NCI-H1105 (cell line): ENCODE measurements around the gene BTBD6.

Experiments
- DNase-seq: peaks from one replicate; lab custom pipeline; 2025; lab: John Stamatoyannopoulos, UW

Gene BTBD6

DNA sequence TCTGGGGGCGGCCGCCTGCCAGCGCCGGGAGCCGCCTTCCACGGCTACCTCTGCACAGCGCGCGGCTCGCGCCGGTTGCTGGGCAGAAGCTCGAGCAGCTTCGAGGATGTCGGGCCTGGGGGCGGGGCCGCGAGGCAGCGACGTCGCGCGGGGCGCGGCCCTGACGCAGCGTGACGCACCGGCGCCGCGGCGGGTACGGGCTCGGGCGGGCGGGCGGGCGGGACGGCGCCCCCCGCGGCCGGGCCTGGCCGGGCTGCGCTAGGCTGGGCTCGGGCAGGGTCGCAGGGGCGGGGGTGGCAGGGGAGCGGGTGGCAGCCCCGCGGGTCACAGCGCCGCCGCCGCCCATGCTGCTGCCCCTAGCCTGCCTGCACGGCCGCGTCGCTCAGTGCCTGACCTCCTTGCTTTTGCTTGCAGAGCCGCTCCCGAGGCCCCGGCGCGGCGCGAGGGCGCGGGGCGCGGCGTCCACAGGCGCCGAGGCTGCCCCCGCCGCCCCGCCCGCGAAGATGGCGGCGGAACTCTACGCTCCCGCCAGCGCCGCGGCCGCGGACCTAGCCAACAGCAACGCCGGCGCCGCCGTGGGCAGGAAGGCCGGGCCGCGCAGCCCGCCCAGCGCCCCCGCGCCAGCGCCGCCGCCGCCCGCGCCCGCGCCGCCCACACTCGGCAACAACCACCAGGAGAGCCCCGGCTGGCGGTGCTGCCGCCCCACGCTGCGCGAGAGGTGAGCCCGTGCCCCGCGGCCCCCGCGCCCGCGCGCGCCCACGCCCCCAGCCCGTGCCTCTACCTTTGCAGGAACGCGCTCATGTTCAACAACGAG is at the start of gene BTBD6:
TSS of gene BTBD6 (plus strand) at position 166 of the 814 bp plus-strand sequence. CDS start at position 345, 179 bp downstream.
- DNase-seq = peak; percentile 84

DNA sequence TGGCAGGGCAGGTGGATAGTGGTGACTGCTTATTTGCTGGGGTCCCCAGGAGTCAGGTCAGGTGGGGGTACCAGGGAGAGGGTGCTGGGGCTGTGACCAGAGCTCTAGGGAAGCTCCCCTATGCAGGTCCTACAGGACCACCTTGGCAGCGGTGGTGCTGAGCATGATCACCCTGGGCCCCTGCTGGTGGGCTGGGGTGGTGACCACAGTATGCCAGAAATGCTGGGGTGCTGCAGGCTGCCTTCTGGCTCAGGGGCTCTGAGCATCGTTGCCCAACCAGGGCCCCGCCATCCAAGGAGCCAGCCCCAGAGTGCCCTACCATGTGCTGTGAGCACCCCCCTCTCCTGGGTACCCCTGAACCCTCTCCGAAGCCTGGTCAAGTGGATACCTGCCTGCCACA is 49.7 kb upstream of the BTBD6 start:
- DNase-seq = no peak

DNA sequence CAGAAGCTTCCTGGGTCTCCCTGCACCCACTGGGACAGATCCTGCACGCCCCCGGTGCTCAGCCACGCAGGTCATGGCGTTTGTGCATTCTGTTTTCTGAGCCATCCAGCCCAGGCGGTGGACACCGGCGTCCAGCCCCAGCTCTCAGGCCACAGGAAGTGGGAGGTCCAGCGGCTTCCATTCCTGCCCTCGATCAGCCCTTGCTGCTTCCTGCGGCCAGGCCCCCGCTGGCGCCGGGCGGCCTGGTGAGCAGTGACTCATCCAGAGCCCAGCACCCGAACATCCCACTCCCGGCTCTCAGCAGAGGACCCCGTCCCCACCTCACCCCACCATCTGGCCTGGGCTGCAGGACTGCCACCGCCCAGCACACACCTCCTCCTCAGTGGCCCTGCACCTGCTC is 49.2 kb upstream of the BTBD6 start:
- DNase-seq = no peak

DNA sequence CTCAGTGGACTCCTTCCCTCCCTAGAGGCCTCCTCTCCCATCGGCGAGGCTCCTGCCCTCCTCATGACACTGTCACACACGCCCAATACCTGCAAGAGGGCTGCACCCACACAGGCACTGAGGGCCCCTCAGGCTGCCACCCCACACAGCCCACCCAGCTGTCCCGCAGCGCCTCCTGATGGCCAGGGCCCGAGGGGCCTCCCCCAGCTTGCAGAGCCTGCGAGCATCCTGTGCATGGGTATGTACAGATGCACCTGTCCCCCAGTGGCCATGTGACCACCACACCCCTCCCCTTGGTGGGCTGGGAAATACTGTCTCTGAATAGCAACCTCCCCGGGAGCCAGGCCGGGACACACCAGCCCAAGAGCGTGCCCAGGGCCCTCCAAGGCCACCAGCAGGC is 48.3 kb upstream of the BTBD6 start:
- no peak for DNase-seq

DNA sequence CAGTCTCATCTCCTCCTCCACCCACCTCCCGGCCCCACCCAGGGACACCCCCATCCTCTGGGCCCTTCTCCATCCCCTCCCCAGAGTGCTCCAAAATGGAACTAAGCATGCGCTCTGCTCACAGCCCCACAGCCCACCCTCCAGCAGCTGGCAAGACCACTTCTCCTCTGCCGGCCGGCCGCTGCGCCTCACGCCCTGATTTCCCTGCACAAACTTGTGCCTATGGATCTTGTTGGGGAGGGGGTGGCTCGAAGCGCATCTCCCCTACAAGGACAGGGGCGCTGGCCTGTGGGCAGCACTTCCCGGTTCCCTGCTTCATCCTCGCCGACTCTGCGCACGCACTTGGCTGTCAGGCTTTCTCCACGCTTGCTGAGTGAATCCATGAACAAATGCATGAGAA is 47.7 kb upstream of the BTBD6 start:
- DNase-seq = no peak

DNA sequence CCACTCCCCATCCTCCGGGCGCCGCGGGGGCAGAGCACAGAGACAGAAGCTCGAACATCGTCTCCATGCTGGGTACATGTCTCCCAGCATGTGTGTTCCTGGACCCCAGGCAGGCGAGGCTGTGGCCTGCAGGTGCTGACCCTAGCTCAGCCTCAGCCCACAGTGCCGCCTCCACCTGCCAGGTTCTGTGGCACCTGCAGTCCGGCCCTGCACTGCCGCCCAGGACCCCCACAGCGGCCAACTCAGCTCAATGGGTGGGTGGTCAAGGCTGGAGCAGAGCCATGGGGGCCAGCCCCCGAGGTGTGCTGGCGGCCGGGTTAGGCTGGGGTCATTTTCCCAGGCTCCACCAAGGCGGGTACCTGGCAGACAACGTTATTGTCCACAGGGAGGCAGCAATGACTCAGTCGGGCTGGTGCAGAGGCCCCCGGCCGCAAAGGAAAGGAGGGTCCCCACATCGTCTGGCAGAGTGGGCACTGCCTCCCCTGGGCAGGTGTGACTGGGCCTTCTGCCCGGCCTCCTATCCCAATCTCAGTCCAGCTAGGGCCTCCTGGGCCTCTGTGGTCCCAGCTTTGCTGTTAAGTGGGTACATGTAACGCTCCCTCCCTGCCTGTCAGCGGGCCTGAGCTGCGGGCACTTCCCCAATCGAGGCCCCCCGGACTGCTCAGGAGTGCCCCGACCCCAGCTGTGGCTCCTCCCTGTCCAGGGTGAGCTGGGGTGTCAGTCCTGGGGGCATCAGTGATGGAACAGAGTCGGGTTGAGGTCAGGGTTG is 47.0 kb upstream of the BTBD6 start:
- DNase-seq = no peak

DNA sequence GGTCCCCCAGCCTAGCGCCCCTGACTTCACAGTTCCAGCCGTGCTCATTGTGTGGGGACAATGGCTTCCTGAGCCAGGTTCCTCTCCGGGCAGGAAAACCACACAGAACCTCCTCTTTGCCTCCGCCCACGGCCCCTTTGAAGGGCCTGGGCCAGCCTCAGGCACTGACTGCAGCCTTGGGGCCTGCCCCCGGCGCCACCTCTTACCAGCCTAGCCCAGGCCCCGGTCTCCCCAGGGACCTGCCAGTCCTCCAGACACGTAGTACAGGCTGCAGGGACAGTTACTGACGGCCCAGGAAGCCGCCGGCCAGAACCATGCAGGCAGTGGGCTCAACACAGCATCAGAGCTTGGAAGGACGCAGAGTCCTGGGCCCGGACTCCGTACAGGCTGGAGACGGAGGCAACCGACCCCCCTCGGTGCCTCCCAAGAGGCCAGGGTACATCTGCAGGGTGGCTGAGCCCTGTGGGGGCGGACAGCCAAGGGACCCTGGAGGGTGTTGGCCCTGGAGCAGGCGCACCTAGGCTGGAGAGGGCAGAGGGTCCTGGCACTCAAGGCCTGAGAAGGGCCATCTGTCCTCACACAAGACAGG is 46.3 kb upstream of the BTBD6 start:
- DNase-seq = no peak

DNA sequence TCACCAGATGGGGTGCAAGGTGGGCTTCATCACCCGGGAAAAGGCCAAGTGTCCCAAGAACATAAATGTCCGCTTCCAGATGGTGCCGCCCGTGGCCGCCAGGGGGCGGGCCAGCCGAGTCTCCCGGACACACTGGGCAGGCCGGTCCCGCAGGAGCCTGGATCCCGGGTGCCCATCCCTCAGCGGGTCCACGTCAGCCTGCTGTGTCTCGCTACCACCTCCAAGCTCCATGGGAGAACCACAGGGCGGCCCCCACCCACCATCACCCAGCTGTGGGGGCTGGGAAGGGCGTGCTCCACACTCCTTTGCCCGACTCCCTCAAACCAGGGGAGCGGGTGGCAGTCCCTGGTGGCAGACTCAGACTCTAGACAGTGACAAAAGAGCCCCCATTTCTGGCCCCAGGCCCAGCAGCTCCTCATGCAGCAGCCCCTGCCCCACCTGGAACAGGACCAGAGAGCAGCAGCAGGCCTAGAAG is 45.2 kb upstream of the BTBD6 start:
- peak; percentile 47 for DNase-seq

DNA sequence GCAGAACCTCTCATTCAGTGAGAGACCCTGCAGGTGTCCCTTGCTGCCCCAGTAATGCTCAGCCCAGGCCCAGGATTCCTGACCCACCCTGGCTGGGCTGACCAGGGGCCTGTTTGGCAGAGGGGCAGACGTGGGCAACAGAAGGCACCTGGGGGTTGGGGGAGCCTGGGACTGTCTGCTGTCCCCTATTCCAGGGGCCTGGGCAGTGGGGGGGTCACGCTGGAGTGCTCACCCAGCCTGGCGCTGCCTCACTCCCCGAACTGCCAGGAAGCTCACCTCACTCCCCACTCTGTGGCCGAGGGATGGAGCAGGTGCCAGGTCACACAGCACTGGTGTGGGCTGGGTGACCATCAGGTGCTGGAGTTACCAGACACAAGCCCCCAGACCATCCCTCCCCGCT is 44.6 kb upstream of the BTBD6 start:
- no peak for DNase-seq

DNA sequence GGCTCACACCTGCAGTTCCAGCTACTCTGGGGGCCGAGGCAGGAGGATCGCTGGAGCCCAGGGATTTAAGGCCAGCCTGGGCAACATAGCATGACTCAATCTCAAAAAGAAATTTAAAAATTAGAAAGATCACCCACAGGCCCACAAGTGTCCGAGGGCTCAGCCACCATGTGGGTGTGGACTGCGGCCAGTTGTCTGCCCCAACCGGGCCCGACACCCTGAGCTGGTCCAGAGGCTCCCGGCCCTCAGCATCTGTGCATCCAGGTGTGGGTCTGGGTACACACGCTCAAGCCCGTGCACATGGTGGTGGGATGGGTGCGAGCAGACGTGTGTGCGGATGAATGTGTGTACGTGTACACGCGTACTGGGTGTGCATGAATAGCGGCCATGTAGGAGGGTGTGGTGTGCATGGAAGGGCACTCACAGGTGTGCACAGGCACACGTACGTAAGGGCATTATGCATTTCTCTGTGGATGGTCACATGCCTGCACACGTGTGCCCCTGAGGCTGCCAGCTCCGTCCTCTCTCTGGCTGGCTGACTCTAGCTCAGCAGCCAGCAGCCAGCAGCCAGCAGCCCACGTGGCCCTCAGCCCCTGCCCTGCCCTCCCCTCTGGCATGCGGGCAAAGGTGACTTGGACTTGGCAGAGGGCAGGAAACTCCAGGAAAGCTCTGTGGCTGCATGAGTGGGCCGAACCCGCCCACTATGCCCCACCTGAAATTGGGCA is 44.0 kb upstream of the BTBD6 start:
- DNase-seq = no peak

DNA sequence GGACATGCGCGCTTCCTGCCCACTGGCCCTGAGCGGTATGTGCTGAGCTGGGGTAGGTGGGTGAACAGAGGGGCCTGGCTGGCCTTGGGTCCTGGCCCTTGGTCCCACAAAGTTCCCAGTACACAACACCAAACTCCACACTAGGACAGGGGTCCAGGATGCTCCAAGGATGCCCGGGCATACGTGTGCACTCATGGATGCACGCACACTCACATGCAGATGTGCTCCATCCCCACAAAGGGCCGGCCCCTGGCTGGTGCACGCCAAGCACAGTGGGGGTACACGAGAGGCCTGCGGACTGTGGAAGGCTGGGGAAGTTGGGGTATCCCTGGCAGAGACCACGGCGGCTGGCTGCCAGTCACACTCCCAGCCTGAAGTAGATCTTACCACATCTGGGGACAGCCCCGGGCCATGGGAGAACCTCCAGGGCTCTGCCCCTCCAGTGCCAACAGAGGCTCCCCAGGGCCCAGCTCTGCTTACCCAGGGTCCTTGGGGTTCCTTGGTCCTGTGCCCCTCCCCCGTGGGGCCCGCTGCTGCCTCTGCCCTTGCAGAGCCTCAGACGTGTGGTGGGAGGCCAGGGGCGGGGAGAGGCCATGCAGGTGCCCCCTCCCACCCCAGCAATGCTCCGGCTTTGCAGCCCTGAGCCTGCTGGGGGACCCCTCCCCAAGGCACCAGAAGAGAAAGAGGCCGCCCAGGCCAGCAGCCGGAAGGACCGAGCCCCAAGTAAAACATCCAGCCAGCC is 43.2 kb upstream of the BTBD6 start:
- no peak for DNase-seq

DNA sequence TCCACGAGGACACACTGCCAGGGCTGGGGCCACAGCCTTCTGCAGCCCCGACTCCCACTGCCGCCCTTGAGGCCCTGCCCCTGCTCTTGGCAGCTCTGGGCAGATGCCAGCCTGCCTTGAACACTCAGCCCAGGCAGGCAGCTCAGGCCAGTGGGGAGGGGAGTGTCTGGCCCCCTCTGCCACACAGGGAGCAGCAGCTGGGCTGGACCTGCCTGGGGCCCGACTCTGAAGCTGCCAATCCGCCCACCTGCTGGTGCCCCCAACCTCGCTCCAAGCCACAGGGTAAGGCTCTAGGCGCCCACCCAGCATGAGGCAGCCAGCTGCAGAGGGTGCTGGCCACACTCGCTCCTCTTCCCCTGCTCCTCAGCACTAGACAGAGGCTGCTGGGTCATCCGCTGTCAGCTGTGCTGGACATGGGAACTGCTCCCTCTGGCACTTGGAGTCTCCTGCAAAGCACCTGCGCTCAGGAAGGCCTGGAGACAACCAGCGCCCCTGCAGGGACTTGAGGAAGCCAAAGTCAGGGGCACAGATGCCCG is 42.6 kb upstream of the BTBD6 start:
- no peak for DNase-seq

DNA sequence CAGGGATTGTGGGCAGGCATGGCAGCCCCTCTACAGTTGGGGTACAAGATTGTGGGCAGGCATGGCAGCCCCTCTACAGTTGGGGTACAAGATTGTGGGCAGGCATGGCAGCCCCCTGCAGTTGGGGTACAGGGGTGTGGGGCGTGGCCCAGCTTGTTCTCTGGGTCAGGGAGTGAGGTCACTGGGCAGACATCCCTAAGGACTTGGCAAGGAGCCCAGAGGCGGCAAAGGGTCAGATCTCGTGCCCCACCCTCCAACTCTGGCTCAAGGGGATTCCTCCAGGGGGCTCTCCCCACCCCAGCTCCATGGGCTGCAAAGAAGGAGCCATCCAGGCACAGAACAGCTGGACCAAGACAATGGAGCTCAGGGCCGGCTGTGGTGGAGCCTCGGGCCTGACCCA is 41.5 kb upstream of the BTBD6 start:
- DNase-seq = no peak

DNA sequence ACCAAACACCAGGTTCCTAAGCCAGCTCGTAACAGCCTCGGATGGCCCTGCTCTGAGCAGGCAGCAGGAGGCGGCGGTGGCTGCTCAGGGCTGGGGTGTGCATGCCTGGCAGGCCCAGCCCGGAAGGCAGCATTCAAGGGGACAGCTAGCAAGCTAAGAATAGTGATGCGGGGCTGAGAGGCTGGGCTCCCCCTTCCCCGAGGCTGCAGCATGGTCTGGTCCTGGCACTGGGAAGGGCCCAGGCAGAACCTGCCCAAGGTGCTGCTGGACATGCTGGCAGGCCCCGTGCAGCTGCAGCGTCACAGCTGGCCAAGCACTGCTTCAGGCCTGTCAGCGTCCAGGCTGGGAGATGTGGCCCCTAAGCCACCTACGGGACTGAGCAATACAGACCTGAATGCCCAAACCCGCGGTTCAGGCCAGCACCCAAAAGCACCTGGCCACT is 40.9 kb upstream of the BTBD6 start:
- no peak for DNase-seq

DNA sequence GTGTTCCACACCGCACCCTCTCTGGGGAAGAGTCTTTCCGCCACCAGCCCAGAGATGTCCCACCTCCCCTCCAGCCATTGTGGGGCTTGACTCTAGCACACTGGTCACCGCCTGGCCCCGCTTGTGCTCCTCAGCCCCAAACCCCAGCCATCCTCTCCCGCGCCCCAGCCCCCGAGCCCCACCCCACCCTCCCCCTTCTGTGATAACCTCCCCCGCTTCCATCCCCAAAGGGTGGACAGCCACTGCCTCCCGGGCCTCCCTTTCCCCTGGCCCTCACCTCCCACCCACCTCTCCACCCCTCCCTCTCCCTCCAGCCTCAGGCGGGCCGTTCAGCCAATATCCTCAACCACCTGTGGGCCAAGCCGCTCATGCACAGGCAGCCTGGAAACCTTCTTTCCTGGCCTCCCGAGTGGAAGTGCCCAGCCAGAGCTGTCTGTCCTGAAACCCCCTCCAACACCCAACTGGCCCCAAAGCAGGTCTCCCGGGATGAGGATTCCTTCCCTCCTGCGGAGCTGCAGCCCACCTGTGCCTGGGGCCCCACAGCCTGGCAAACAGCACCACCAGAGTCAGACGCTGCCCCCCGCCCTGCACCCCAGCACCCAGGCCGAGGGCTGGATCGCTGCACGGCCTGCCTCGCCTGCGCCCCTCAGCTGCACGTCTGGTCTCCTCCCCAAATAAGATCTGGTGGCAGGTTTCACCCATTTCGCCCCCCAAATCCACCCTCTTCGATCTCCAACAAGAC is 40.2 kb upstream of the BTBD6 start:
- DNase-seq = no peak

DNA sequence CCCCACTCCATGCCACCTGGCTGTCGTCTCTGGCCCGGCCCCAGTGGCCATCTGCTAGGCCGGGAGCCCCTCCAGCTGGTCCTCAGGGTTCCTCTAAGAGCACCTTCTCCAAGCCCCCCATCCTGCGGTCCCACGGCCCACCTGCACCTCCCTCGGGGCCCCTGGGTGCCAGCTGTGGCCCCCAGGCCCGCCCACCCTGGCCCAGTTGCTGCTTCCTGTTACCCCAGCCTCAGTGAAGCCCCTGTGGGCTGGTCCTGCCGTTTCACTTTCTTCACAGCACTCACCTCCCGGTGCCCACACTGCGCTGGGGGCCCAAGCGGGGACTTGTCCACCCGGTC is 39.6 kb upstream of the BTBD6 start:
- DNase-seq = no peak

DNA sequence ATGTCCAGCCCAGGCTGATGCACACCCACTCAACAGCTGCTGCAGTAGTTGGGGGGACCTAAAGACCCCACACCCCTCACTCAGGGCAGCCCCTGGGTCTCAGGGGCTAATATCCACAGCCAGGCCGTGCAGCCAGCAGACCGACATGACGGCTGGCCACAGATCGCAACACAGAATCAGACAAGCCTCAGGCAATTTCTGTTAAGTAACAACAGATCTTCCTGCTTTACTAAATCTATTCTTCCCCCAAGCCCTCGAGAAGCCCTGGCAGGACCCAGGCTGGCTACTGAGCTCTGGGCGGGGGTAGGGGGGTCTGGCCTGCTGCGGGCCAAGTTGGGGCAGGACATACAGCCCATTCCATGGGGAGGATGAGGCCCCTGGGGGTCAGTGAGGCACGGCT is 39.2 kb upstream of the BTBD6 start:
- DNase-seq = no peak

DNA sequence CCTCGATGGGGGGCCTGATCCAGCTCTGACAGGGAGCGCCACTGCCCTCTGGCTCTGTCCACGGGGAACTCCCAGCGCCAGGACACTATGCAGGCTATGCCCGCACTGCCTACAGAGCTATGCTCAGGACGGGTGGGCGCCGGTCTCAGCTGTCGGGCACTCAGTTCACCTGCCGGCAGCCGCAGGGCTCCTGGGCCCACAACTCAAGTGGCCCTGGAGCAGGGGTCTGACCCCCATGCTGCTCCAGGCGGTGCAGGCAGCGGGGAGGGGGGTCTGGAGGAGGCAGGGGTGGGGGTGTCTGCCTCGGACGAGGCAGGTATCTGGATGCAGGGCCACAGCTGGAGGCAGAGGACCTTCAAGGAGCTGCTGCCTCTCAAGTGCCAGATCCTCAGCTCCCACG is 38.7 kb upstream of the BTBD6 start:
- no peak for DNase-seq

DNA sequence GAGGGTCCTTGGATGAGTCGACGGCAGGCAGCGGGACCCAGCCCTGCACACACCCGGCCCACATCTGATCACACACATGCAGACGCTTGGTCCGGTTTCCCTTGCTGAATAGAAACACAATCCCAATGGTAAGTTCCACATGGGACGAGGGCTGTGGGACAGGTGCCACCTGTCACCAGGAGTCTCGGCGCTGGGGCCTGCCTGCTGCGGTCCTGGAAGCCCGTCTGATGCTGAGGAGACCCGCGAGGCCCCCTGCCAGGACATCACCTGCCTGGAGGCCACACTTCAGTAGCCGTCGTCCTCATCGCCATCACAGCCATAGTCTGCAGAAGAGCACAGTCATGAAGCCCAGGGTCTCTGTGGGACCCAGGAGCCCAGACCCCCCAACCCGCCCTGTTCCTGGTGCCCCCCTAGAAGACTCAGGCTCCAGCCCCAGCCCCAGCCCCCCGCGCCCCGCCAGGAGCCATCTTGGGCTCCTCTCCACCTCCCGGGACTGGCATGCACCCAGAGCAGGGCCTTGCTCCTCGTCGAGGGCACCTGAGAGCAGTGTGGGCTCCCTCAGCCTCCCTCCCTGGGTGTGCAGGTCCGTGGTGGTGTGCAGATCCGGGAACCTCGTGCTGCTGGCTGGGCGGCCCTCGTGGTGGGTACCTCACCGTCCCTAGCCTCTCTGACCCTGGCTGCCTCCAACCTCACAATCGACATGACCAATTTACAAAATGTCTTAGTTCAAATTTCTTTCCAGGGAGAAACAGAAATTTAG is 37.9 kb upstream of the BTBD6 start:
- no peak for DNase-seq
